ENCODE data around the gene HAO1. TPM values are rescaled to one million over a fixed set of nuclear protein-coding genes. Genes with fewer than 3 reads are reported as not detected.

The HAO1 gene
- total RNA-seq, 1 donor from 2014 or later = 0.20 TPM

- Mint-ChIP-seq H3K36me3 (ENCODE audit: low read depth, unreplicated experiment) (no peaks in the 10 kb centered on the region), H3K4me3 (ENCODE audit: unreplicated experiment) (no peak overlapping the region), H3K9me3 (ENCODE audit: unreplicated experiment) (no peaks in the 10 kb centered on the region), H3K27ac (ENCODE audit: unreplicated experiment) (no peak overlapping the region), H3K27me3 (ENCODE audit: low read depth, unreplicated experiment) (no peaks in the 10 kb centered on the region), H3K4me1 (ENCODE audit: low read depth, unreplicated experiment) (peaks cover 2% of the 10 kb centered on the region)
- H3K36me3 ChIP-seq (ENCODE audit: insufficient read depth, low read length) = no peaks in the 10 kb centered on the region
- no peaks in the 10 kb centered on the region for H4K20me1 ChIP-seq (ENCODE audit: insufficient read depth, low read length)
- FAIRE-seq = no peak
- H2AFZ ChIP-seq (ENCODE audit: low read depth, low read length) = no peak overlapping the region
- H3K4me1 ChIP-seq (ENCODE audit: insufficient read depth, low read length) = no peaks in the 10 kb centered on the region
- H3K9ac ChIP-seq (ENCODE audit: low read length) = no peak overlapping the region
- H3K4me2 ChIP-seq (ENCODE audit: low read length) = no peak overlapping the region
- no peaks in the 10 kb centered on the region for H3K79me2 ChIP-seq (ENCODE audit: insufficient read depth, low read length)
- H3K4me3 ChIP-seq (ENCODE audit: insufficient read depth, low read depth, low read length) = no peak overlapping the region
- no peak for DNase-seq (ENCODE audit: low read depth)
- H3K27me3 ChIP-seq (ENCODE audit: insufficient read depth, low read length) = no peaks in the 10 kb centered on the region
- no peaks in the 10 kb centered on the region for H3K9me3 ChIP-seq (ENCODE audit: insufficient read depth, low read depth, low read length)
- H3K27ac ChIP-seq (ENCODE audit: low read depth, low read length) = no peak overlapping the region
- no peak for TF ChIP-seq CTCF (IDR thresholded peaks at IDR 0.05; ENCODE audit: insufficient read depth, low read depth, low read length)
- no peak for TF ChIP-seq EZH2 (IDR thresholded peaks at IDR 0.05; ENCODE audit: insufficient read depth, low read length)
Observed at GRCh38 chr20:7930343-7930742, 9.9 kb downstream of the HAO1 start.

- Histone ChIP-seq H3K9me3 (ENCODE audit: insufficient read depth, low read depth, low read length) (no peaks in the 10 kb centered on the region), H2AFZ (ENCODE audit: low read depth, low read length) (no peak overlapping the region), H3K4me1 (ENCODE audit: insufficient read depth, low read length) (peaks cover 11% of the 10 kb centered on the region), H3K9ac (ENCODE audit: low read length) (no peak overlapping the region), H3K27ac (ENCODE audit: low read depth, low read length) (no peak overlapping the region), H3K36me3 (ENCODE audit: insufficient read depth, low read length) (no peaks in the 10 kb centered on the region), H4K20me1 (ENCODE audit: insufficient read depth, low read length) (no peaks in the 10 kb centered on the region), H3K79me2 (ENCODE audit: insufficient read depth, low read length) (no peaks in the 10 kb centered on the region), H3K4me3 (ENCODE audit: insufficient read depth, low read depth, low read length) (no peak overlapping the region), H3K27me3 (ENCODE audit: insufficient read depth, low read length) (no peaks in the 10 kb centered on the region), H3K4me2 (ENCODE audit: low read length) (no peak overlapping the region)
- Mint-ChIP-seq H3K4me3 (ENCODE audit: unreplicated experiment) (no peak overlapping the region), H3K4me1 (ENCODE audit: low read depth, unreplicated experiment) (peaks cover 13% of the 10 kb centered on the region), H3K27me3 (ENCODE audit: low read depth, unreplicated experiment) (no peaks in the 10 kb centered on the region), H3K9me3 (ENCODE audit: unreplicated experiment) (no peaks in the 10 kb centered on the region), H3K36me3 (ENCODE audit: low read depth, unreplicated experiment) (no peaks in the 10 kb centered on the region), H3K27ac (ENCODE audit: unreplicated experiment) (no peak overlapping the region)
- TF ChIP-seq EZH2 (IDR thresholded peaks at IDR 0.05; ENCODE audit: insufficient read depth, low read length) (no peak), CTCF (IDR thresholded peaks at IDR 0.05; ENCODE audit: insufficient read depth, low read depth, low read length) (peak; percentile 75)
- DNase-seq (ENCODE audit: low read depth) = peak; percentile 28
- FAIRE-seq = peak; percentile 68
Observed at GRCh38 chr20:7926767-7927166, 13.5 kb downstream of the HAO1 start.

GRCh38 chr20:7926323-7926722, 13.9 kb downstream of the HAO1 start:
- H3K79me2 ChIP-seq (ENCODE audit: insufficient read depth, low read length) = no peaks in the 10 kb centered on the region
- no peak overlapping the region for H3K27ac Mint-ChIP-seq (ENCODE audit: unreplicated experiment)
- peaks cover 11% of the 10 kb centered on the region for H3K4me1 ChIP-seq (ENCODE audit: insufficient read depth, low read length)
- no peaks in the 10 kb centered on the region for H3K36me3 Mint-ChIP-seq (ENCODE audit: low read depth, unreplicated experiment)
- H3K4me3 ChIP-seq (ENCODE audit: insufficient read depth, low read depth, low read length) = no peak overlapping the region
- no peaks in the 10 kb centered on the region for H3K9me3 Mint-ChIP-seq (ENCODE audit: unreplicated experiment)
- H4K20me1 ChIP-seq (ENCODE audit: insufficient read depth, low read length) = no peaks in the 10 kb centered on the region
- no peak overlapping the region for H2AFZ ChIP-seq (ENCODE audit: low read depth, low read length)
- DNase-seq (ENCODE audit: low read depth) (no peak), FAIRE-seq (no peak)
- no peaks in the 10 kb centered on the region for H3K27me3 Mint-ChIP-seq (ENCODE audit: low read depth, unreplicated experiment)
- H3K9me3 ChIP-seq (ENCODE audit: insufficient read depth, low read depth, low read length) = no peaks in the 10 kb centered on the region
- no peaks in the 10 kb centered on the region for H3K36me3 ChIP-seq (ENCODE audit: insufficient read depth, low read length)
- H3K27ac ChIP-seq (ENCODE audit: low read depth, low read length) = no peak overlapping the region
- peaks cover 13% of the 10 kb centered on the region for H3K4me1 Mint-ChIP-seq (ENCODE audit: low read depth, unreplicated experiment)
- no peaks in the 10 kb centered on the region for H3K27me3 ChIP-seq (ENCODE audit: insufficient read depth, low read length)
- H3K4me2 ChIP-seq (ENCODE audit: low read length) = no peak overlapping the region
- no peak overlapping the region for H3K9ac ChIP-seq (ENCODE audit: low read length)
- TF ChIP-seq CTCF (IDR thresholded peaks at IDR 0.05; ENCODE audit: insufficient read depth, low read depth, low read length) = no peak
- TF ChIP-seq EZH2 (IDR thresholded peaks at IDR 0.05; ENCODE audit: insufficient read depth, low read length) = no peak
- H3K4me3 Mint-ChIP-seq (ENCODE audit: unreplicated experiment) = no peak overlapping the region
